HEK293T (cell line): ENCODE data around the gene TSPOAP1.

Source experiments
- BHLHE40 ChIP-seq: fragments of 450-650 bp; IDR thresholded peaks from 2 replicates; pipeline ENCODE4 v1.6.1; 2016; ENCODE audit warnings: mild to moderate bottlenecking, moderate library complexity, borderline replicate concordance
- CTBP1 ChIP-seq: fragments of 450-650 bp; IDR thresholded peaks from 2 replicates; pipeline ENCODE4 v1.6.1; 2016; ENCODE audit warnings: borderline replicate concordance
- ELF4 ChIP-seq: fragments of 450-650 bp; IDR thresholded peaks from 2 replicates; pipeline ENCODE4 v1.6.1; 2017; ENCODE audit warnings: antibody characterized with exemption
- FOXK2 ChIP-seq: fragments of 450-650 bp; IDR thresholded peaks from 2 replicates; pipeline ENCODE4 v1.6.1; 2016; ENCODE audit warnings: mild to moderate bottlenecking
- FOXM1 ChIP-seq: fragments of 450-650 bp; IDR thresholded peaks from 2 replicates; pipeline ENCODE4 v1.6.1; 2017; ENCODE audit warnings: mild to moderate bottlenecking, borderline replicate concordance
- HDGF ChIP-seq: fragments of 450-650 bp; IDR thresholded peaks from 2 replicates; pipeline ENCODE4 v1.6.1; 2017; ENCODE audit warnings: antibody characterized with exemption, borderline replicate concordance
- L3MBTL2 ChIP-seq: fragments of 450-650 bp; conservative IDR thresholded peaks from 2 replicates; pipeline ENCODE4 v1.6.1; 2016; ENCODE audit warnings: mild to moderate bottlenecking
- NFRKB ChIP-seq: fragments of 450-650 bp; IDR thresholded peaks from 2 replicates; pipeline ENCODE4 v1.6.1; 2016; ENCODE audit warnings: mild to moderate bottlenecking, moderate library complexity
- SUZ12 ChIP-seq: fragments of 450-650 bp; IDR thresholded peaks from 2 replicates; pipeline ENCODE4 v1.6.1; 2016; ENCODE audit warnings: mild to moderate bottlenecking
- TARDBP ChIP-seq: fragments of 450-650 bp; IDR thresholded peaks from 2 replicates; pipeline ENCODE4 v1.6.1; 2016
- ZNF384 ChIP-seq: fragments of 450-650 bp; IDR thresholded peaks from 2 replicates; pipeline ENCODE4 v1.6.1; 2016
- TF ChIP-seq, protein P1 (sequence below): fragments of 450-650 bp; IDR thresholded peaks from 2 replicates; pipeline ENCODE4 v1.6.1; 2016

DNA sequence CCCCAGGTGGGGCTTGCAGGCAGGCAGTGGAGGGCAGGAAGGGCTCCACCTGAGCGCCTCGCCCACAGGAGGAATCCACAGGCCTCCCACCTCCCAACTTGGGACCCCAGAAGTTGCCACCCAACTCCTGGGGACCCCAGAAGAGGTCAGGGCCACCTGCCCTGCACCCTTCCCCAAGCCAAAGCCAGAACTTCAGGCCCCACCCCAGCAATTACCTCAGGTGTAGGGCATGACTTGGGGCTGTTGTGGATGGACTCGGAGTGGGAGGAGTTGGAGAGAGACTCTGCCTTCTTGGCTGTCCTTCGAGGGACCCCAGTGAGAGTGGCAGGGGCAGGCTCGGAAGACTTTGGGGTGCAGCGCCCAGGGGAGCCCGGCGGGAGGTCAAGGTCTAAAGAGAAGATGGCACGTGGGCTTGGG lies 10.5 kb downstream of the TSPOAP1 start:
- no peak for TF ChIP-seq NFRKB
- TF ChIP-seq FOXK2, result no peak
- no peak for TF ChIP-seq BHLHE40
- TF ChIP-seq L3MBTL2, result no peak
- no peak for TF ChIP-seq TARDBP
- TF ChIP-seq ZNF384, result no peak
- no peak for TF ChIP-seq SUZ12
- TF ChIP-seq HDGF, result no peak
- TF ChIP-seq, protein P1, sequence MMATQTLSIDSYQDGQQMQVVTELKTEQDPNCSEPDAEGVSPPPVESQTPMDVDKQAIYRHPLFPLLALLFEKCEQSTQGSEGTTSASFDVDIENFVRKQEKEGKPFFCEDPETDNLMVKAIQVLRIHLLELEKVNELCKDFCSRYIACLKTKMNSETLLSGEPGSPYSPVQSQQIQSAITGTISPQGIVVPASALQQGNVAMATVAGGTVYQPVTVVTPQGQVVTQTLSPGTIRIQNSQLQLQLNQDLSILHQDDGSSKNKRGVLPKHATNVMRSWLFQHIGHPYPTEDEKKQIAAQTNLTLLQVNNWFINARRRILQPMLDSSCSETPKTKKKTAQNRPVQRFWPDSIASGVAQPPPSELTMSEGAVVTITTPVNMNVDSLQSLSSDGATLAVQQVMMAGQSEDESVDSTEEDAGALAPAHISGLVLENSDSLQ, result no peak
- no peak for TF ChIP-seq FOXM1
- TF ChIP-seq CTBP1, result no peak
- TF ChIP-seq ELF4, result no peak
